Smooth muscle cell (in vitro differentiated cells): Measurements from ENCODE around the gene PPP1R2B. TPM values are rescaled to one million over a fixed set of nuclear protein-coding genes. Genes with fewer than 3 reads are reported as not detected.

Experiments used
- DNase-seq: peaks from one replicate; lab custom pipeline; 2025; ENCODE audit not compliant: unreplicated experiment; lab: John Stamatoyannopoulos, UW
- H2AFZ ChIP-seq: fragments of 200-600 bp; sonication (generic); 2 replicates; pipeline ENCODE4 v1.6.0; 2016; ENCODE audit warnings: antibody characterized with exemption, low read depth, mild to moderate bottlenecking
- H3F3A ChIP-seq: fragments of 200-600 bp; sonication (generic); 2 replicates; pipeline ENCODE4 v1.6.0; 2017; ENCODE audit warnings: antibody characterized with exemption, low read depth
- H3K27ac ChIP-seq: fragments of 200-600 bp; sonication (generic); 2 replicates; pipeline ENCODE4 v1.5.1; 2016; ENCODE audit warnings: low read depth, mild to moderate bottlenecking
- H3K27me3 ChIP-seq: fragments of 200-600 bp; sonication (generic); 2 replicates; pipeline ENCODE4 v1.6.1; 2016; ENCODE audit warnings: low read depth, mild to moderate bottlenecking
- H3K36me3 ChIP-seq: fragments of 200-600 bp; sonication (generic); 2 replicates; pipeline ENCODE4 v1.5.1; 2016; ENCODE audit warnings: low read depth
- H3K4me1 ChIP-seq: fragments of 200-600 bp; sonication (generic); 2 replicates; pipeline ENCODE4 v1.5.1; 2016; ENCODE audit warnings: low read depth
- H3K4me2 ChIP-seq: fragments of 200-600 bp; sonication (generic); 2 replicates; pipeline ENCODE4 v1.6.0; 2016; ENCODE audit warnings: mild to moderate bottlenecking
- H3K4me3 ChIP-seq: fragments of 200-600 bp; sonication (generic); 2 replicates; pipeline ENCODE4 v1.5.1; 2016; ENCODE audit warnings: mild to moderate bottlenecking
- H3K79me2 ChIP-seq: fragments of 200-600 bp; sonication (generic); 2 replicates; pipeline ENCODE4 v1.6.0; 2016; ENCODE audit warnings: low read depth, mild to moderate bottlenecking
- H3K9ac ChIP-seq: fragments of 200-600 bp; sonication (generic); 2 replicates; pipeline ENCODE4 v1.6.0; 2016; ENCODE audit warnings: low read depth
- H3K9me3 ChIP-seq: fragments of 200-600 bp; sonication (generic); replicated peaks from 2 replicates; pipeline ENCODE4 v1.5.1; 2016; ENCODE audit warnings: low read depth
- H4K20me1 ChIP-seq: fragments of 200-600 bp; sonication (generic); 2 replicates; pipeline ENCODE4 v1.6.0; 2016; ENCODE audit warnings: low read depth
- CTCF ChIP-seq: fragments of 200-600 bp; sonication (generic); IDR thresholded peaks from 2 replicates; pipeline ENCODE4 v1.5.1; 2017; ENCODE audit warnings: borderline replicate concordance, mild to moderate bottlenecking, antibody characterized with exemption; ENCODE audit not compliant: insufficient read depth, poor library complexity, severe bottlenecking
- WGBS: methylation state at CpG from one replicate; pipeline ENCODE4 v1.1.7; 2016; ENCODE audit warnings: low lambda C conversion rate; 5-methylcytosine and 5-hydroxymethylcytosine counted together
- polyA plus RNA-seq: library from polyadenylated mRNA; unstranded; fragments of >200 nt; fragmentation: Nextera tagmentation; extraction: Ambion mirVana; gene quantifications from 2 replicates; pipeline ENCODE4 v1.2.1, GENCODE V29; 2016
- total RNA-seq: library from RNA; depleted of rRNA; stranded (reverse); fragments of >200 nt; gene quantifications from 2 replicates; pipeline ENCODE4 v1.2.3, GENCODE V29; 2014

Gene PPP1R2B
- total and polyA plus RNA-seq, 2 experiments from 2014 or later, result 0.04 TPM; not detected in 1

GRCh38 chr5:156812959-156813358 lies 37.1 kb upstream of the PPP1R2B start:
- no peaks in the 10 kb centered on the region for H4K20me1 ChIP-seq
- H3K4me2 ChIP-seq, result no peak overlapping the region
- WGBS, result 89% methylated on average over 1 of the region's 1 CpG
- H3K27me3 ChIP-seq, result no peaks in the 10 kb centered on the region
- no peak overlapping the region for H2AFZ ChIP-seq
- no peaks in the 10 kb centered on the region for H3K36me3 ChIP-seq
- no peak for DNase-seq
- H3K4me1 ChIP-seq, result no peaks in the 10 kb centered on the region
- no peak for TF ChIP-seq CTCF
- no peaks in the 10 kb centered on the region for H3K79me2 ChIP-seq
- H3K4me3 ChIP-seq, result no peak overlapping the region
- no peaks in the 10 kb centered on the region for H3F3A ChIP-seq
- no peak overlapping the region for H3K27ac ChIP-seq
- H3K9ac ChIP-seq, result no peak overlapping the region
- no peaks in the 10 kb centered on the region for H3K9me3 ChIP-seq

DNA sequence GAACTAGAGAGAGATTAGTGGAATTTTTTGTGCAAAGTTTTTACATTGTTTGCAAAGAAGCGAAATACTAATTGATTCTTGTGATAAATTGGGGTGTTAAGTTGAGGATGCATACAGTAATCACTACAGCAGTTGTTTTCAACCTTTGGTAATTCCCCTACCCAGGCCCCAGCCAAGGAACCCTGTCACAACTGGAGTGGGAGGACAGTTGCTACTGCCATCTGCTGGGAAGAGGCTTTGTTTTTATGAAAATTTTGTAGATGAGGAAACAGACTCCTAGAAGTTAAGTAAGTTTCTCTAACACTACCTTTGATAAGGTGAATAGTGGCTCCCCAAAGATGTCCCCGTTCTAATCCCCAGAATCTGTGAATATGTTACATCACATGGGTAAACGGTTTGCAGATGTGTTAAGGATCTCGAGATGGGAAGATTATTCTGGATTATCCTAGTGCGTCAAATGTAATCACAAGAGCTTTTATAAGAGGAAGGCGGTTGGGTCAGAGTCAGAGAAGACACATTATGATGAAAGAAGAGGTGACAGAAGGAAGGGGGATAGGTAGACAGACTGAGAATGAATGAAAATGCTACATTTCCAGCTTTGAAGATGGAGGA lies 34.0 kb upstream of the PPP1R2B start:
- Histone ChIP-seq H3K79me2 (no peaks in the 10 kb centered on the region), H3K36me3 (no peaks in the 10 kb centered on the region), H3F3A (no peaks in the 10 kb centered on the region), H3K27me3 (no peaks in the 10 kb centered on the region), H3K9ac (no peak overlapping the region), H2AFZ (no peak overlapping the region), H3K4me3 (no peak overlapping the region), H3K27ac (no peak overlapping the region), H4K20me1 (no peaks in the 10 kb centered on the region), H3K9me3 (no peaks in the 10 kb centered on the region), H3K4me2 (no peak overlapping the region), H3K4me1 (no peaks in the 10 kb centered on the region)
- WGBS, result 42% methylated on average over 6 of the region's 6 CpGs
- peak; percentile 63 for TF ChIP-seq CTCF
- DNase-seq, result no peak

DNA sequence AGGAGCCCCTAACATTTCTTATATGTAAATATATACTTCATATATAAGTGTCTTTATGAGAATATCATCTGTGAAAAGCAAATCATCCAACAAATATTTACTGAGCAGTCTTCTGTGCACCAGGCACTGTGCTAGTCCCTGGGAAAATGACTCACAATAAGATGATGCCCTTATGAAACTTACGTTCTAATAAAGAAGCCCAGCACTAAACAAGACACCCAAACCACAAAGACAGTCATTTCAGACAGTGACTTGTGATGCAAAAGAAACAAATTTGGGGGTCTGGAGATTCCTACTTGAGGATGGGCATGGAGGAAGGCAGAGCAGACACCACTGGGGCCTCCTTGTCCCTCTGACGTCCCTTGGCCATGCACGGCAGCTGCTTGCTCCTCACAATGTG lies 30.6 kb upstream of the PPP1R2B start:
- Histone ChIP-seq H3K4me3 (no peak overlapping the region), H3K36me3 (no peaks in the 10 kb centered on the region), H3K27me3 (no peaks in the 10 kb centered on the region), H3K79me2 (no peaks in the 10 kb centered on the region), H4K20me1 (no peaks in the 10 kb centered on the region), H3K9ac (no peak overlapping the region), H3K4me1 (no peaks in the 10 kb centered on the region), H2AFZ (no peak overlapping the region), H3K4me2 (no peak overlapping the region), H3K27ac (no peak overlapping the region), H3F3A (no peaks in the 10 kb centered on the region), H3K9me3 (no peaks in the 10 kb centered on the region)
- DNase-seq, result no peak
- 74% methylated on average over 3 of the region's 3 CpGs for WGBS
- TF ChIP-seq CTCF, result no peak

DNA sequence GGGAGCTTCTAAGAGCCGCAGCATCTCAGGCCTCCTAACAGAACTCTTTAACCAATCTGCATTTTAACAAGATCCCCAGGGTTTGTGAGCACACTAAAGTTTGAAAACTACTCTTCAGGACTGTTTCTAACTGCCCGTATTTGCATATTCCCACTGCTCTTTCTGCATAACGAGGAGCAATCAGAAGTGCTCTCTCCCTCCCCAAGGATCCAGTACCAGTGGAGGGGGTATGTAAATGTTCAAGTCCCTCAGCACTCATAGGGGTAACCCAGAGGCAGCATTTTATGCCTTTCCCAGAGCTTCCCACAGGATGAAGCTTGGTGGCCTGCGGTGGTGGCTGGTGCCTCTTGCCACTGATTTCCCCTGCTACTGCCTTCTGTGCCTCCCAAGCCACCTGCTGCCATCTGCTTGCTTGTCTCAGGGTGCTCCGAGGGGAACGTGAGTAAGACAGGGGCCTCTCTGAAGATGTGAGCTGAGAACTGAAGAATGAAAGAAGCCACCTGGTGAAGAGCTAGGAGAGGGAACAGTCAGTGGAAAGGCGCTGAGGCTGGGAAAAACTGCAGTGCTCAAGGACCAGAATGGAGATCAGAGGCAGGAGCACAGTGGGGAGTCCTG lies 30.0 kb upstream of the PPP1R2B start:
- 81% methylated on average over 7 of the region's 7 CpGs for WGBS
- Histone ChIP-seq H3K4me2 (no peak overlapping the region), H3K27me3 (no peaks in the 10 kb centered on the region), H3F3A (no peaks in the 10 kb centered on the region), H3K9ac (no peak overlapping the region), H2AFZ (no peak overlapping the region), H3K79me2 (no peaks in the 10 kb centered on the region), H3K27ac (no peak overlapping the region), H3K4me1 (no peaks in the 10 kb centered on the region), H4K20me1 (no peaks in the 10 kb centered on the region), H3K9me3 (no peaks in the 10 kb centered on the region), H3K36me3 (no peaks in the 10 kb centered on the region), H3K4me3 (no peak overlapping the region)
- TF ChIP-seq CTCF, result no peak
- DNase-seq, result no peak
